A549 (cell line): ENCODE results near the gene DPF1. TPM values are rescaled to one million over a fixed set of nuclear protein-coding genes. Genes with fewer than 3 reads are reported as not detected.

Source experiments
- ATAC-seq, 2 experiments: fragments of 200-7000 bp in 1 of 2; fragments of >200 bp in 1 of 2; cut with Nextera tagmentation in 1 of 2; cut with Tn5 transposase in 1 of 2; 3 replicates each; pipeline versions ENCODE4 v1.8.0 to v1.9.1; 2018 to 2020; ENCODE audit warnings: mild to moderate bottlenecking in 1 of 2, moderate library complexity in 1 of 2
- CTCF ChIA-PET: fragments of 300-600 bp; sonication (Branson Sonifier 250); formaldehyde crosslinking; extraction: SDS; loops from one replicate; lab custom pipeline; 2021; ENCODE audit warnings: antibody characterized with exemption, inconsistent platforms; lab: Yijun Ruan, JAX
- POLR2A ChIA-PET: fragments of 350-600 bp; formaldehyde crosslinking; extraction: SDS; loops from one replicate; lab custom pipeline; 2021; ENCODE audit warnings: antibody characterized with exemption, inconsistent platforms; lab: Yijun Ruan, JAX
- DNase-seq, 2 experiments: peaks; one replicate each; pipeline versions ENCODE4 v3.0.0 to v3.0.0-alpha.2; 2011 to 2016; ENCODE audit warnings: low read depth in 1 of 2, low spot score in 1 of 2
- FAIRE-seq: peaks from 2 replicates; lab custom pipeline; 2011; peaks lifted over from hg19 to GRCh38; lab: Jason Lieb, UNC
- H3K27ac ChIP-seq, 2 experiments: fragments of >200 bp; sonication (Bioruptor Twin); formaldehyde crosslinking; 3 replicates each; pipeline ENCODE4 v1.5.1; 2016 to 2017
- H3K4me1 ChIP-seq: fragments of >200 bp; sonication (Bioruptor Twin); formaldehyde crosslinking; 3 replicates; pipeline ENCODE4 v1.6.1; 2016
- H3K4me2 ChIP-seq: fragments of >200 bp; sonication (Bioruptor Twin); formaldehyde crosslinking; 3 replicates; pipeline ENCODE4 v1.6.1; 2016
- H3K4me3 ChIP-seq: fragments of >200 bp; sonication (Bioruptor Twin); formaldehyde crosslinking; 3 replicates; pipeline ENCODE4 v1.5.1; 2016
- H3K9me3 ChIP-seq: fragments of >200 bp; sonication (Bioruptor Twin); formaldehyde crosslinking; 3 replicates; pipeline ENCODE4 v1.6.1; 2016
- ATOH8 ChIP-seq: fragments of 250-450 bp; sonication (Bioruptor Pico); IDR thresholded peaks from 2 replicates; pipeline ENCODE4 v1.5.0; 2020; ENCODE audit warnings: low read depth, mild to moderate bottlenecking, moderate library complexity
- BHLHE40 ChIP-seq: IDR thresholded peaks from 2 replicates; pipeline ENCODE4 v1.6.1; 2012; ENCODE audit warnings: low read depth, low read length, inconsistent platforms
- CBX2 ChIP-seq: fragments of 200-600 bp; sonication (generic); IDR thresholded peaks from 2 replicates; pipeline ENCODE4 v1.6.1; 2016; ENCODE audit warnings: low read depth, mild to moderate bottlenecking, borderline replicate concordance
- CBX8 ChIP-seq: fragments of 200-600 bp; sonication (generic); IDR thresholded peaks from 2 replicates; pipeline ENCODE4 v1.6.1; 2016
- CHD4 ChIP-seq: fragments of 200-600 bp; sonication (generic); IDR thresholded peaks from 2 replicates; pipeline ENCODE4 v1.6.1; 2016; ENCODE audit warnings: antibody characterized with exemption, mild to moderate bottlenecking, borderline replicate concordance
- CTCF ChIP-seq: fragments of >200 bp; sonication (Bioruptor Twin); formaldehyde crosslinking; IDR thresholded peaks from 3 replicates; pipeline ENCODE4 v1.5.1; 2016
- EHF ChIP-seq: fragments of 250-450 bp; sonication (Bioruptor Pico); IDR thresholded peaks from 2 replicates; pipeline ENCODE4 v1.5.0; 2020; ENCODE audit warnings: mild to moderate bottlenecking
- EHMT2 ChIP-seq: fragments of 200-600 bp; sonication (generic); IDR thresholded peaks from 2 replicates; pipeline ENCODE4 v1.6.1; 2016; ENCODE audit warnings: antibody characterized with exemption, low read depth, mild to moderate bottlenecking, moderate library complexity
- ELK1 ChIP-seq: fragments of 150-350 bp; IDR thresholded peaks from 2 replicates; pipeline ENCODE4 v1.6.1; 2014; ENCODE audit warnings: low read depth, mild to moderate bottlenecking, low read length
- FOSL2 ChIP-seq, 2 experiments: fragments of 450-650 bp in 1 of 2; fragments of >200 bp in 1 of 2; sonication (Bioruptor Twin) in 1 of 2; formaldehyde crosslinking; IDR thresholded peaks; 2 replicates each; pipeline versions ENCODE4 v1.5.0 to v1.6.1; 2016 to 2020; ENCODE audit warnings: mild to moderate bottlenecking in 1 of 2, moderate library complexity in 1 of 2
- HDAC2 ChIP-seq: fragments of 200-600 bp; sonication (generic); IDR thresholded peaks from 2 replicates; pipeline ENCODE4 v1.6.1; 2016
- HOXB13 ChIP-seq: fragments of 250-450 bp; sonication (Bioruptor Pico); IDR thresholded peaks from 2 replicates; pipeline ENCODE4 v1.5.0; 2020; ENCODE audit warnings: low read depth, mild to moderate bottlenecking, moderate library complexity
- HOXB5 ChIP-seq: fragments of 250-450 bp; sonication (Bioruptor Pico); IDR thresholded peaks from 2 replicates; pipeline ENCODE4 v1.5.0; 2020; ENCODE audit warnings: mild to moderate bottlenecking, moderate library complexity
- JUNB ChIP-seq: fragments of >200 bp; sonication (Bioruptor Twin); formaldehyde crosslinking; IDR thresholded peaks from 2 replicates; pipeline ENCODE4 v1.6.1; 2016
- KDM1A ChIP-seq: fragments of 200-600 bp; sonication (generic); IDR thresholded peaks from 2 replicates; pipeline ENCODE4 v1.6.1; 2016; ENCODE audit warnings: low read depth, mild to moderate bottlenecking
- KDM5A ChIP-seq: fragments of 200-600 bp; sonication (generic); IDR thresholded peaks from 2 replicates; pipeline ENCODE4 v1.6.1; 2016; ENCODE audit warnings: antibody characterized with exemption, mild to moderate bottlenecking
- MAFK ChIP-seq: fragments of 450-650 bp; IDR thresholded peaks from 2 replicates; pipeline ENCODE4 v1.6.1; 2014; ENCODE audit not compliant: partially characterized antibody
- MAX ChIP-seq: IDR thresholded peaks from 2 replicates; pipeline ENCODE4 v1.6.1; 2012
- MAZ ChIP-seq: fragments of 150-350 bp; IDR thresholded peaks from 2 replicates; pipeline ENCODE4 v1.6.1; 2014; ENCODE audit warnings: antibody characterized with exemption, low read depth, low read length, borderline replicate concordance
- MYC ChIP-seq: IDR thresholded peaks from 2 replicates; pipeline ENCODE4 v1.6.1; 2012; ENCODE audit warnings: mild to moderate bottlenecking, inconsistent platforms, low read length, improper control_type of control experiment, borderline replicate concordance
- NFE2L2 ChIP-seq: fragments of 150-350 bp; conservative IDR thresholded peaks from 2 replicates; pipeline ENCODE4 v1.6.1; 2014; ENCODE audit warnings: low read length
- POLR2AphosphoS2 ChIP-seq: conservative IDR thresholded peaks from 2 replicates; pipeline ENCODE4 v1.6.1; 2012; ENCODE audit warnings: low read length, improper control_type of control experiment, inconsistent platforms
- RARB ChIP-seq: fragments of 250-450 bp; sonication (Bioruptor Pico); IDR thresholded peaks from 2 replicates; pipeline ENCODE4 v1.8.0; 2021; ENCODE audit warnings: mild to moderate bottlenecking, moderate library complexity
- RCOR1 ChIP-seq: fragments of 150-350 bp; IDR thresholded peaks from 2 replicates; pipeline ENCODE4 v1.6.1; 2014; ENCODE audit warnings: antibody characterized with exemption, low read length, low read depth
- TFCP2L1 ChIP-seq: fragments of 250-450 bp; sonication (Bioruptor Pico); IDR thresholded peaks from 2 replicates; pipeline ENCODE4 v1.5.0; 2021; ENCODE audit warnings: mild to moderate bottlenecking
- WGBS: methylation state at CpG from one replicate; pipeline ENCODE4 v1.1.6; 2017; ENCODE audit errors: missing lambda C conversion rate; 5-methylcytosine and 5-hydroxymethylcytosine counted together
- polyA plus RNA-seq, 4 experiments: library from polyadenylated mRNA; depleted of rRNA in 3 of 4; stranded (reverse); fragments of >200 nt; fragmentation: RNase III in 1 of 4; extraction: RNeasy Plus Mini Kit Qiagen cat#74134 plus additional on column Dnase treatment in 1 of 4; gene quantifications; 2 replicates in 3 of 4; 3 replicates in 1 of 4; pipeline ENCODE4 v1.2.3, GENCODE V29; 2011 to 2017

DPF1 gene
- polyA plus RNA-seq, 2 of the 4 experiments (the other 2 are of a cell fraction), result 2.1 to 6.8 TPM

- H3K4me1 ChIP-seq, result no peaks in the 10 kb centered on the region; the same call in 2 of the 3 replicates
- no peak overlapping the region for H3K27ac ChIP-seq
- peak; percentile 89; the same call in 1 of the 2 replicates for TF ChIP-seq KDM1A
- TF ChIP-seq KDM5A, result no peak
- peak; percentile 63; the same call in 1 of the 2 replicates for TF ChIP-seq RCOR1
- ChIA-PET POLR2A (no interaction called here), CTCF (interaction anchor here (0.9 to 3.0 kb wide), 7 partner anchors 9 to 311 kb away, joined by 3 to 15 read pairs (median 4); partner anchors contain the start of gene SIPA1L3)
- FAIRE-seq (peak; percentile 28), ATAC-seq (no peak), DNase-seq (no peak)
- H3K4me3 ChIP-seq, result no peak overlapping the region
- H3K4me2 ChIP-seq, result no peak overlapping the region
- 88% methylated on average over 3 of the region's 3 CpGs for WGBS
- no peaks in the 10 kb centered on the region for H3K9me3 ChIP-seq
Observed at GRCh38 chr19:38218204-38218603, 5.8 kb downstream of the DPF1 start.

- Histone ChIP-seq H3K9me3 (no peaks in the 10 kb centered on the region), H3K4me3 (no peak overlapping the region), H3K27ac (no peak overlapping the region), H3K4me1 (peaks cover 3% of the 10 kb centered on the region; the same call in 1 of the 3 replicates)
- DNase-seq (no peak), FAIRE-seq (no peak)
- WGBS, result 74% methylated on average over 26 of the region's 26 CpGs
- no peak for TF ChIP-seq POLR2AphosphoS2
- TF ChIP-seq MAZ, result no peak
- TF ChIP-seq BHLHE40, result no peak
- no peak for TF ChIP-seq ELK1
- TF ChIP-seq EHF (CRISPR knock-in tag), result no peak
- TF ChIP-seq, all 56 proteins: peak for 0
- H3K4me2 ChIP-seq, result no peak overlapping the region
- ChIA-PET CTCF (interaction anchor here (0.5 to 4.0 kb wide), 12 partner anchors 8 to 319 kb away, joined by 3 to 20 read pairs (median 4); partner anchors contain the start of gene SIPA1L3), POLR2A (interaction anchor here (0.6 kb wide), 1 partner anchor 228 kb away, joined by 3 read pairs; no protein-coding TSS in a partner anchor)
- ATAC-seq, result 0 out of 6 replicates have a peak, but pooled peaks of 1 of the 2 experiments have one; percentile 1
Observed at GRCh38 chr19:38216785-38217641, 7.0 kb downstream of the DPF1 start.

- FAIRE-seq (no peak), ATAC-seq (peak; percentile 37 to 46)
Observed at GRCh38 chr19:38213911-38214625, 10.0 kb downstream of the DPF1 start.

GRCh38 chr19:38213469-38213868, 10.6 kb downstream of the DPF1 start:
- no peak overlapping the region for H3K4me2 ChIP-seq
- ChIA-PET CTCF (interaction anchor here (0.7 to 4.0 kb wide), 8 partner anchors 14 to 315 kb away, joined by 3 to 20 read pairs (median 8); no protein-coding TSS in a partner anchor), POLR2A (interaction anchor here (1.0 kb wide), 1 partner anchor 11 kb away, joined by 3 read pairs; no protein-coding TSS in a partner anchor)
- H3K27ac ChIP-seq, result no peak overlapping the region
- no peak for ATAC-seq
- 87% methylated on average over 23 of the region's 23 CpGs for WGBS
- H3K4me1 ChIP-seq, result peaks cover 24% of the 10 kb centered on the region; the same call in 2 of the 3 replicates
- no peak for FAIRE-seq
- no peak for DNase-seq
- H3K4me3 ChIP-seq, result no peak overlapping the region
- H3K9me3 ChIP-seq, result no peaks in the 10 kb centered on the region
- TF ChIP-seq CTCF, result no peak
- TF ChIP-seq TFCP2L1 (CRISPR knock-in tag), result no peak
- TF ChIP-seq CBX8, result no peak
- no peak for TF ChIP-seq NFE2L2
- TF ChIP-seq CBX2, result no peak
- TF ChIP-seq MAX, result no peak
- TF ChIP-seq JUNB, result no peak
- TF ChIP-seq MAFK, result no peak
- no peak for TF ChIP-seq EHMT2
- TF ChIP-seq CHD4, result no peak
- no peak for TF ChIP-seq RARB (CRISPR knock-in tag)
- TF ChIP-seq MYC, result no peak
- no peak for TF ChIP-seq ATOH8 (CRISPR knock-in tag)
- no peak for TF ChIP-seq HOXB13

More at GRCh38 chr19:38213911-38214625, 10.0 kb downstream of the DPF1 start:
- 74% methylated on average over 24 of the region's 24 CpGs for WGBS
- no peak overlapping the region for H3K4me2 ChIP-seq
- DNase-seq, result peak in 1 of 2 experiments; percentile 81
- H3K4me1 ChIP-seq, result peaks cover 24% of the 10 kb centered on the region; the same call in 2 of the 3 replicates
- no peak overlapping the region for H3K4me3 ChIP-seq
- ChIA-PET CTCF (interaction anchor here (0.6 to 4.0 kb wide), 7 partner anchors 11 to 311 kb away, joined by 3 to 20 read pairs (median 5); partner anchors contain the start of gene CATSPERG), POLR2A (no interaction called here)
- no peak for TF ChIP-seq HDAC2
- TF ChIP-seq FOSL2 (IDR thresholded peaks at IDR 0.05), result no peak
- 0 out of 2 replicates have a peak, but pooled peaks have one; percentile 21 for TF ChIP-seq FOSL2 (CRISPR knock-in tag; IDR thresholded peaks at IDR 0.05)
- peak; percentile 30 for TF ChIP-seq MAFK
- TF ChIP-seq HOXB5 (CRISPR knock-in tag), result no peak
- no peaks in the 10 kb centered on the region for H3K9me3 ChIP-seq
- no peak overlapping the region for H3K27ac ChIP-seq
